ENCODE data around the gene ALDH3A1.

DNA sequence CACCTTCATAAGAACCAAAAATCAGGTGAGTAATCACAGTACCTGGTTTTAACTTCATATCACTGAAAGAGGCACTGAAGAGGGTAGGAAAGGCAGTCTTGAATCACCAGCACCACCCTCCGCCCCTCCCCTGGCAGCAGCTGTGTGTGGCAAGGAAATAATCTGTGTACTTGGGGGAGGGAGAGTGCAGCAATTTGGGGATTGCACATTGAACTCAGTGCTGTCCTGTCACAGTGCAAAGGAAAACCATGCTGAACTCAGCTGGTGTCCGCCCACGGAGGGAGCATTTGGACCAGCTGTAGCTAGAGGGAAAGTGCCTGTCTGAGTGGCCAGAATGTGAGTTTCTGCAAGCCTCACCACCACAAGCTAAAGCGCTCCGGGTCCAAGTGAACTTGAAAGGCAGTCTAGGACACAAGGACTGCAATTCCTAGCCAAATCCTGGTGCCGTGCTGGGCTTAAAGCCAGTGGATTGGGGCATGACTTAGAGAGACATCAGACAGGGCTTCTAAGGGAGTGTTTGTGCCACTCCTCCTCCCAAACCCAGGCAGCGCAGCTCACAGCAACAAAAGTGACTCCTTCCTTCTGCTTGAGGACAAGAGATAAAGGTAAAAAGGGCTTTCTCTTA, 39.7 kb upstream of the ALDH3A1 start:
- TF ChIP-seq POLR2A (IDR thresholded peaks at IDR 0.05; ENCODE audit: low read depth, low read length) (no peak), TAF1 (IDR thresholded peaks at IDR 0.05; ENCODE audit: low read depth, low read length) (no peak)
